ENCODE measurements around the gene FREM1.

The FREM1 gene

DNA sequence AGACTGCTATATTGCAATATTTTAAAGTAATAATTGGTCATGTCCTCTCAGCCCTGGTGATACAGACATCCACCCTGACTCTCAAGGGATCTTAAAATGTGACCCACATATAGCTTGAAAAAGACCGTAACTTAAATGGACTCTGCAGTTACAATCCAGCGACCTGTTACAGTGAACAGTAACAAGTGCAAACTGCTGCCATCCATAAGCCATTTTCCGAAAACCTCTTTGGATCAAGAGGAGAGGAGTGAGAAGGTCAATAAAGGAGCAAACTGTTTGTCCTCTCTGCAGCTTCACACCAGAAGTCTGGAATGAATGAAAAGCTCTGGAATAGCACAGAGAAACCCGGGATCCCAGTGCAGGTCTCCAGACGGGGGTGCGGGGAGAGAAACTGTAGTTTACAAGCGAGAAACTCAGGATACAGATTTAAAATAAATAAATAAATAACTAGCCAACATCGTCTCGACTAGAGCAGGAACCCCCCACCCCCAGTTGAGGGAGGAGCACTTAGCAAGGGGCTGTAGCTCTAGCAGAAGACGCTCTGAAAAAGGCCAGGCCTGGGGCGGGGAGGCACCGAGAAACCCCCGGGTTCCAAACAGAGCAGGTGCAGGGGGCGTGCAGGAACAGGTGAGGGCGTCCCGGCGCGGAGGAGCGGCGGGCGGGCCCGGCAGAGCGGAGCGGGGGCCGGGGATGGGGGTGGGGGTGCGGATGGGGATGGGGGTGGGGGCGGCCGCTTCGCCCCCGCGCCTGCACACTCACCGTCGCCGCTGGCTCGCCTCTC lies 217.6 kb downstream of the FREM1 start:
- Histone ChIP-seq H3K36me3 (ENCODE audit: insufficient read depth, low read length) (peaks cover 13% of the 10 kb centered on the region; the same call in 1 of the 2 replicates), H3K9me2 (ENCODE audit: low read depth, low read length) (no peaks in the 10 kb centered on the region), H3F3A (ENCODE audit: insufficient read depth, low read length) (no peaks in the 10 kb centered on the region), H3K4me2 (ENCODE audit: low read length) (peak overlapping the region; percentile 95), H3K27ac (ENCODE audit: low read depth, low read length, poor library complexity, severe bottlenecking) (no peak overlapping the region), H3K27me3 (ENCODE audit: insufficient read depth, low read length) (no peaks in the 10 kb centered on the region), H3K4me3 (ENCODE audit: low read depth, low read length, poor library complexity, severe bottlenecking) (peak overlapping the region; percentile 85), H3K4me1 (ENCODE audit: insufficient read depth, low read length, severe bottlenecking) (peaks cover 55% of the 10 kb centered on the region), H3K79me2 (ENCODE audit: insufficient read depth, low read length) (peaks cover 13% of the 10 kb centered on the region; the same call in 1 of the 2 replicates), H3K9me3 (ENCODE audit: low read length) (no peaks in the 10 kb centered on the region), H4K20me1 (ENCODE audit: insufficient read depth, low read length) (no peaks in the 10 kb centered on the region), H2AFZ (ENCODE audit: low read length) (peak overlapping the region; percentile 78; the same call in 1 of the 2 replicates), H3K9ac (ENCODE audit: low read length) (peak overlapping the region; percentile 88)
- no peak for TF ChIP-seq EZH2 (IDR thresholded peaks at IDR 0.05; ENCODE audit: borderline replicate concordance, low read length)
- TF ChIP-seq, protein P1, sequence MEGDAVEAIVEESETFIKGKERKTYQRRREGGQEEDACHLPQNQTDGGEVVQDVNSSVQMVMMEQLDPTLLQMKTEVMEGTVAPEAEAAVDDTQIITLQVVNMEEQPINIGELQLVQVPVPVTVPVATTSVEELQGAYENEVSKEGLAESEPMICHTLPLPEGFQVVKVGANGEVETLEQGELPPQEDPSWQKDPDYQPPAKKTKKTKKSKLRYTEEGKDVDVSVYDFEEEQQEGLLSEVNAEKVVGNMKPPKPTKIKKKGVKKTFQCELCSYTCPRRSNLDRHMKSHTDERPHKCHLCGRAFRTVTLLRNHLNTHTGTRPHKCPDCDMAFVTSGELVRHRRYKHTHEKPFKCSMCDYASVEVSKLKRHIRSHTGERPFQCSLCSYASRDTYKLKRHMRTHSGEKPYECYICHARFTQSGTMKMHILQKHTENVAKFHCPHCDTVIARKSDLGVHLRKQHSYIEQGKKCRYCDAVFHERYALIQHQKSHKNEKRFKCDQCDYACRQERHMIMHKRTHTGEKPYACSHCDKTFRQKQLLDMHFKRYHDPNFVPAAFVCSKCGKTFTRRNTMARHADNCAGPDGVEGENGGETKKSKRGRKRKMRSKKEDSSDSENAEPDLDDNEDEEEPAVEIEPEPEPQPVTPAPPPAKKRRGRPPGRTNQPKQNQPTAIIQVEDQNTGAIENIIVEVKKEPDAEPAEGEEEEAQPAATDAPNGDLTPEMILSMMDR (IDR thresholded peaks at IDR 0.05; ENCODE audit: low read length), result no peak

DNA sequence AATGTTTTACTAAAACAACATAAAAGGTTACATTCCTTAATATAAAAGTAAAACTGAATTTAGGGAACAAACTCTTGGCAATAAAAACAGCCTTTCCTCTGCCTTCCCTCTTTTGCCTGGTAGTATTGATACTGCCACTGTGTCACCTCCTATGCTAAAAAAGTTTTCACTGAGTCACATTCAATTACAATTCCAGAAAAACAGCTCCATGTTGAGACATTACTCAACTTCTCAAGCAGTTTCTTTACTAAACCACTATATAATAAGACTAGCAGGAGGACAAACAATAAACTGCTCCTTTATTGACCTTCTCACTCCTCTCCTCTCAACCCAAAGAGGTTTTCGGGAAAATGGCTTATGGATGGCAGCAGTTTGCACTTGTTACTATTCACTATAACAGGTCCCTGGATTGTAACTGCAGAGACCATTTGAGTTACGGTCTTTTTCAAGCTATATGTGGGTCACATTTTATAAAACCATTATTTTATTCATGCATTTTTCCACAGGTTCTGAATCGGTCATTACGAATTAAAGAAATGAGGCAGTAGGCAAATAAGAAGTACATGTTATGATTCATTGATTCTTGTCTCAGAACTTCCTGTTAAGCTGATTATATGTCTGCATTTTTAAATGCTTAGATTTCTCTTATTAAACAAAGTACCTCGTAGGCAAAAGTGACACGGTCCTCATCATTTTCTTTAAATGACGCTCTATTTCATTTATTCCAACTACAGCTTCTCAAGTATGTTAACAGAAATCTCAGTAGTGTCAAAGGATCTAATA lies 219.1 kb downstream of the FREM1 start:
- Histone ChIP-seq H3K4me3 (ENCODE audit: low read depth, low read length, poor library complexity, severe bottlenecking) (peak overlapping the region; percentile 85), H4K20me1 (ENCODE audit: insufficient read depth, low read length) (no peaks in the 10 kb centered on the region), H3K9ac (ENCODE audit: low read length) (peak overlapping the region; percentile 88; the same call in 1 of the 2 replicates), H3K9me3 (ENCODE audit: low read length) (no peaks in the 10 kb centered on the region), H3K27ac (ENCODE audit: low read depth, low read length, poor library complexity, severe bottlenecking) (peak overlapping the region; percentile 81), H3K9me2 (ENCODE audit: low read depth, low read length) (no peaks in the 10 kb centered on the region), H3F3A (ENCODE audit: insufficient read depth, low read length) (no peaks in the 10 kb centered on the region), H3K4me1 (ENCODE audit: insufficient read depth, low read length, severe bottlenecking) (peaks cover 57% of the 10 kb centered on the region), H3K27me3 (ENCODE audit: insufficient read depth, low read length) (no peaks in the 10 kb centered on the region), H2AFZ (ENCODE audit: low read length) (no peak overlapping the region), H3K4me2 (ENCODE audit: low read length) (peak overlapping the region; percentile 95), H3K36me3 (ENCODE audit: insufficient read depth, low read length) (peaks cover 26% of the 10 kb centered on the region), H3K79me2 (ENCODE audit: insufficient read depth, low read length) (peaks cover 13% of the 10 kb centered on the region; the same call in 1 of the 2 replicates)
- TF ChIP-seq EZH2 (IDR thresholded peaks at IDR 0.05; ENCODE audit: borderline replicate concordance, low read length), result no peak
- TF ChIP-seq, protein P1 (IDR thresholded peaks at IDR 0.05; ENCODE audit: low read length), result no peak

DNA sequence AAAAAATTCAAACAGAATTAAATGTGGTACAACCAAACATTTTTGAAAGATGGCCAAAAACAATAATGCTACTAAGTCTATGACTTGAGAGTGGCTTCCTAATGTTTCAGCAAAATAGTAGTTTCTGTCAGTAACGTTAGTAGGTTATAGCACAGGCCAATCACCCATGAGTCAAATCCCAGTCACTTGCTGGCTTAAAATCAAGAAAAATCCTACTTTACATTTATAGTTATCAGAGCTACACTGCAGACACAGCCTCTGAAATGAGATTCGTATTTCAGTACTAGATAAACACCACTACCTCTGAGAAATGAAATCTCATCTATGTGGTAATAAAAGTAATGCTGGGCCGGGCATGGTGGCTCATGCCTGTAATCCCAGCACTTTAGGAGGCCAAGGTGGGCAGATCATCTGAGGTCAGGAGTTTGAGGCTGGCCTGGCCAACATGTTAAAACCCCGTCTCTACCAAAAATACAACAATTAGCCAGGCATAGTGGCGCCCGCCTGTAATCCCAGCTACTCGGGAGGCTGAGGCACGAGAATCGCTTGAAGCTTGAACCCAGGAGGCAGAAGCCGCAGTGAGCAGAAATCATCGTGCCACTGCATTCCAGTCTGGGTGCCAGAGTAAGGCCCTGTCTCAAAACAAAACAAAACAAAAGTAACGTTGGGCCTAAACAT lies 223.0 kb downstream of the FREM1 start:
- Histone ChIP-seq H3K79me2 (ENCODE audit: insufficient read depth, low read length) (peaks cover 11% of the 10 kb centered on the region; the same call in 1 of the 2 replicates), H3K36me3 (ENCODE audit: insufficient read depth, low read length) (peaks cover 27% of the 10 kb centered on the region), H3K9me2 (ENCODE audit: low read depth, low read length) (no peaks in the 10 kb centered on the region), H3K9me3 (ENCODE audit: low read length) (no peaks in the 10 kb centered on the region), H3F3A (ENCODE audit: insufficient read depth, low read length) (no peaks in the 10 kb centered on the region), H3K4me1 (ENCODE audit: insufficient read depth, low read length, severe bottlenecking) (peaks cover 46% of the 10 kb centered on the region), H4K20me1 (ENCODE audit: insufficient read depth, low read length) (no peaks in the 10 kb centered on the region), H3K4me2 (ENCODE audit: low read length) (no peak overlapping the region), H2AFZ (ENCODE audit: low read length) (no peak overlapping the region), H3K9ac (ENCODE audit: low read length) (no peak overlapping the region), H3K27ac (ENCODE audit: low read depth, low read length, poor library complexity, severe bottlenecking) (no peak overlapping the region), H3K27me3 (ENCODE audit: insufficient read depth, low read length) (no peaks in the 10 kb centered on the region), H3K4me3 (ENCODE audit: low read depth, low read length, poor library complexity, severe bottlenecking) (no peak overlapping the region)
- TF ChIP-seq, protein P1 (IDR thresholded peaks at IDR 0.05; ENCODE audit: low read length), result no peak
- no peak for TF ChIP-seq EZH2 (IDR thresholded peaks at IDR 0.05; ENCODE audit: borderline replicate concordance, low read length)
